ENCODE measurements around the gene CYTH2. TPM values are rescaled to one million over a fixed set of nuclear protein-coding genes. Genes with fewer than 3 reads are reported as not detected.
A peak's percentile ranks its signal among the peaks of the same experiment; 100 is the strongest.

The CYTH2 gene
- total RNA-seq, 1 donor: 66.2 TPM

- Histone ChIP-seq H3K4me2 (ENCODE audit: insufficient read depth, low read length) (no peak overlapping the region), H3K27ac (ENCODE audit: low read depth, low read length) (no peak overlapping the region), H3K4me3 (ENCODE audit: insufficient read depth, low read length) (no peak overlapping the region), H4K20me1 (ENCODE audit: insufficient read depth, low read length) (peaks cover 32% of the 10 kb centered on the region), H2AFZ (ENCODE audit: low read length) (no peak overlapping the region), H3K36me3 (ENCODE audit: insufficient read depth, low read length) (peaks cover 64% of the 10 kb centered on the region), H3K27me3 (ENCODE audit: insufficient read depth, low read length) (no peaks in the 10 kb centered on the region), H3K79me2 (ENCODE audit: insufficient read depth, low read length) (peaks cover 22% of the 10 kb centered on the region), H3K4me1 (ENCODE audit: insufficient read depth, low read length) (peaks cover 19% of the 10 kb centered on the region), H3K9me3 (ENCODE audit: low read depth, low read length) (no peaks in the 10 kb centered on the region)
- TF ChIP-seq CTCF (IDR thresholded peaks at IDR 0.05; ENCODE audit: extremely low read depth, low read depth, low read length): no peak
- no peak for DNase-seq (ENCODE audit: insufficient read length, low spot score, missing footprints)
Observed at GRCh38 chr19:48471836-48472235, 2.7 kb downstream of the CYTH2 start.

- H3K27me3 ChIP-seq (ENCODE audit: insufficient read depth, low read length): no peaks in the 10 kb centered on the region
- peaks cover 11% of the 10 kb centered on the region for H3K4me1 ChIP-seq (ENCODE audit: insufficient read depth, low read length)
- DNase-seq (ENCODE audit: insufficient read length, low spot score, missing footprints): peak; percentile 44
- no peak overlapping the region for H3K27ac ChIP-seq (ENCODE audit: low read depth, low read length)
- no peak for TF ChIP-seq CTCF (IDR thresholded peaks at IDR 0.05; ENCODE audit: extremely low read depth, low read depth, low read length)
- H3K79me2 ChIP-seq (ENCODE audit: insufficient read depth, low read length): peaks cover 22% of the 10 kb centered on the region
- no peak overlapping the region for H3K4me2 ChIP-seq (ENCODE audit: insufficient read depth, low read length)
- H3K36me3 ChIP-seq (ENCODE audit: insufficient read depth, low read length): peaks cover 73% of the 10 kb centered on the region
- no peak overlapping the region for H2AFZ ChIP-seq (ENCODE audit: low read length)
- H3K9me3 ChIP-seq (ENCODE audit: low read depth, low read length): no peaks in the 10 kb centered on the region
- H4K20me1 ChIP-seq (ENCODE audit: insufficient read depth, low read length): peaks cover 32% of the 10 kb centered on the region
- no peak overlapping the region for H3K4me3 ChIP-seq (ENCODE audit: insufficient read depth, low read length)
Observed at GRCh38 chr19:48473161-48473966, 4.2 kb downstream of the CYTH2 start.

GRCh38 chr19:48474084-48474592 lies 5.0 kb downstream of the CYTH2 start:
- TF ChIP-seq CTCF (IDR thresholded peaks at IDR 0.05; ENCODE audit: extremely low read depth, low read depth, low read length): no peak
- H3K4me1 ChIP-seq (ENCODE audit: insufficient read depth, low read length): peaks cover 9% of the 10 kb centered on the region
- peaks cover 32% of the 10 kb centered on the region for H4K20me1 ChIP-seq (ENCODE audit: insufficient read depth, low read length)
- H3K9me3 ChIP-seq (ENCODE audit: low read depth, low read length): no peaks in the 10 kb centered on the region
- H3K27ac ChIP-seq (ENCODE audit: low read depth, low read length): no peak overlapping the region
- no peaks in the 10 kb centered on the region for H3K27me3 ChIP-seq (ENCODE audit: insufficient read depth, low read length)
- DNase-seq (ENCODE audit: insufficient read length, low spot score, missing footprints): peak; percentile 11
- peaks cover 22% of the 10 kb centered on the region for H3K79me2 ChIP-seq (ENCODE audit: insufficient read depth, low read length)
- no peak overlapping the region for H3K4me3 ChIP-seq (ENCODE audit: insufficient read depth, low read length)
- H3K36me3 ChIP-seq (ENCODE audit: insufficient read depth, low read length): peaks cover 75% of the 10 kb centered on the region
- H2AFZ ChIP-seq (ENCODE audit: low read length): no peak overlapping the region
- H3K4me2 ChIP-seq (ENCODE audit: insufficient read depth, low read length): no peak overlapping the region

GRCh38 chr19:48475369-48476068 lies 6.3 kb downstream of the CYTH2 start:
- H4K20me1 ChIP-seq (ENCODE audit: insufficient read depth, low read length): peaks cover 23% of the 10 kb centered on the region
- H3K79me2 ChIP-seq (ENCODE audit: insufficient read depth, low read length): peaks cover 13% of the 10 kb centered on the region
- H3K27ac ChIP-seq (ENCODE audit: low read depth, low read length): no peak overlapping the region
- H3K4me3 ChIP-seq (ENCODE audit: insufficient read depth, low read length): no peak overlapping the region
- DNase-seq (ENCODE audit: insufficient read length, low spot score, missing footprints): peak; percentile 26
- H3K9me3 ChIP-seq (ENCODE audit: low read depth, low read length): no peaks in the 10 kb centered on the region
- TF ChIP-seq CTCF (IDR thresholded peaks at IDR 0.05; ENCODE audit: extremely low read depth, low read depth, low read length): no peak
- peaks cover 76% of the 10 kb centered on the region for H3K36me3 ChIP-seq (ENCODE audit: insufficient read depth, low read length)
- H3K27me3 ChIP-seq (ENCODE audit: insufficient read depth, low read length): no peaks in the 10 kb centered on the region
- no peak overlapping the region for H3K4me2 ChIP-seq (ENCODE audit: insufficient read depth, low read length)
- H3K4me1 ChIP-seq (ENCODE audit: insufficient read depth, low read length): peaks cover 9% of the 10 kb centered on the region
- no peak overlapping the region for H2AFZ ChIP-seq (ENCODE audit: low read length)

Data from osteoblast (primary cell).